HG03108 (cell line): ENCODE data around the gene TBX2.

Experiments used
- ATAC-seq: cut with Tn5 transposase; IDR thresholded peaks from one replicate; pipeline ENCODE4 v1.9.1; 2021; ENCODE audit warnings: moderate library complexity; ENCODE audit not compliant: unreplicated experiment

The TBX2 gene

DNA sequence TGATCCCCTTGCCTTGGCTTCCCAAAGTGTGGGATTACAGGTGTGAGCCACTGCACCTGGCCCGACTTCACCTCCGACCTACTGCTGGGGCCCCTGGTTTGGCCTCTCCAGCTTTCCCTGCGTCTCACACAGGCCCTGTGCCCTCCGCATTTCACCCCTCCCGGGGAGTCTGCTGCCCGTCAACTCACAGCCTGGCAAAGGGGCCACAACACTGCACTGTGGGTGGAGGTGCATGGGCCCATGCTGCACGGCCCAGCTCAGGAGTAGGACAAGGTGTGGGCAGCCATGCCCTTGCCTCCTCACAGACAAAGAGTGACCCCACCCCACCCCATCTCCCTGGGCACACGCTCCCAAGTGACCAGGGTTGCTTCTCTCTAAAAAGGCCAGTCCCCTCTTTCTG is 12.6 kb upstream of the TBX2 start:
- ATAC-seq, result no peak

DNA sequence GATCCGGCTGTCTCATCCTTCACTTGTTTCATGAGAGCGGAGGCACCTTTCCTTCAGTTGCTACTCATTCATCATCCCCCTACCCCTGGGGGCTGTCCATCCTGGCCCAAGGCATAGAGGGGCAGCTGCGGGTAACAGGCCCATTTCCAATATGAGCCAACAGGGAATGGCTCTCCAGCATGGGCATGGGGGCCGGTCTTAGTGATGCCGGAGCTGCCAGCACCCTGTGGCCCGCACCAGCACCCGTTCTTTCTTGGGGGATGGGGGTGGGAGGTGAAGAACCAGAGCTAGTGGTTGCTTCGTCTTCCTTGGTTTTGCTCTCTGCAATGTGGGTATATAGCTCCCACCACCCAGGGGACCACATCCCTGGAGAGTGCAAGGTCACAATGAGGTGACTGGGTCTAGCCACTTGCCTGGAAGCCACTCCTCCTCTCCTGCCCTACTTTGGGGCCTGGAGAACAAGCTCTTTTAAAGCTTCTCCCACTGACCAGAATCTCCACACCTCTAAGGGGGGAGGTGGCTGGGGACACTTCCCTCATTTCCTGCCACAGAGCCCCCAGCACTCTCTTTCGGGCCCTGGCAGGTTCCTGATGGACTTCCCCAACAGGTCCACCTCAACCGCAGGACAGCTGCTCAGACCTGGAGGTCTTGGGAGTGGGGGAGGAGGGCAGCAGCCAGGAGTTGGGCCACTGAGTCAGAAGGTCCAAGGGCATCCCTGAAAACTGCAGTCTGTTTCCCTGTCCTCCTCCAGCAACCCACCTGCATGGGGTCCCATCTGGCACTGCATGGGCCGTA is 11.9 kb upstream of the TBX2 start:
- ATAC-seq, result no peak

DNA sequence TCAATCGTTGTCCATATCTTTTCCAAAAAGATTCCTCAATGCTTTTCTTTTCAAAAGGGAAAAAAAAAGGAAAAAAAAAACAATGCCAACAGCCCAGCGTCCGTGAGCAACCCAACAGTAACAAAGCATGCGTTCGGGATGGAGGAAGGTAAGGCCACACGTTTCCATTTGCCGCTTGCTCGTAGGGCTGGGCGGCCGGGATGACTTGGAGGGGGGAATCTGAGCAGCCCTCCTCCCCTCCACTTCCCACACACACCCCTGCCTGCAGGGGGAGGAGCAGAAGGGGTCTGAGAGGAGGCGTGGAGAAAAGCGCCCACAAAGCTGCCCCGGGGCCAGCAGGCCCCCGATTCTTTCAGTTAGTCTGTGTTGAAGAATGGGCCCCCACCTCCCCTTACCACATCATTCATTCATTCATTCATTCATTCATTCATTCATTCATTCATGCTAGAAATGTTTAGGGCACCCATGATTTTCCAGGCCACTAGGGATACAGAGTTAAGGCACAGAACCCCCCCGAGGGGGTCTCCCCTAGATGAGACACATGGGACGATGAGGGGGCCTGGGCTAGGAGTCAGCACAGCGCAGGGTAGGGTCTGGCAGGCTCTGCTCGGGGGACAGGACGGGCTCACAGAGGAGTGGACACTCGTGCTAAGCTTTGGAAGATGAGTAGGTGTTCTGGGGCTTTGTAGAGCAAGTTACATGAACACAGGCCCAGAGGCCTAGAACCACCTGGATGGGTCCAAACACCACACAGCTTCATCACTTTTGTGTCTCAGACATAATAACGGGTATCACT is 10.9 kb upstream of the TBX2 start:
- no peak for ATAC-seq

DNA sequence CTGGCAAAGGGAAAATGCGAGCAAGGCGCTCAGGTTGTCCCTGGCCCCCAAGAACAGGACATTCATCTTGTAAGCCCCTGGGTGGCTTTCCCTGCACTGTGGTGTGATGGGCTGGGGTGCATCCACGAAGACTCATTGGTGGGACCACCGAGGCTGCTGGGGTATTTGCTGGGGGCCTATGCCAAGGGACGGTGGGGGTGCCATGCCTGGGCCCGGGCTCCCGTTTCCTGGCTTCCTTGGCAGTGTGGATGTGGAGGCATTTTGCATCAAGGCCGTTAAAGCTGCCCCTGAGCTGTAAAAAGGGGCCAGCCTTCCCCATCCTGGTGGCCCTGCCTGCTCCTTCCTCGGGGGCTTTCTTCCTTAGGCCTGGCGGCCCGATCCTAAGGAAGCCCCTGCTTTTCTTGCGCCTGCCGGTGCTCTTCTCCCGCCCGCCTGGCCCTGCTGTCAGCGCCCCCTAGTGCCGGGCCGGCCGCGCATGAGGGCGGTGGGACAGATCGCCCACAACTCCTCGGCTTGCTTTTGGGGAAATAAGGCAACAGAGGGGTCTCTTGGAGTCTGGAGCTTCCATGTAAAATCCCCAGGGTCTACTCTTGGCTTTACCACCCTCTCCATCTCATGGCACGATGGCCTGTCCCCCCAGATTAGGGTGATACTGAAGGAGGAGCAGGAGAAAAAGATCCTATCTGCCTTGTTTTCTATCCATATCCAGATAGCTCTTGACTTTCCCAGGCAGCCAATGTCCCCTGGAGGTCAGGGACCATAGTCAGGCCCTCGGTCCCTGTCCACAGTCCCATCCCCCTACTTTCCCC is 9.8 kb upstream of the TBX2 start:
- ATAC-seq, result no peak

DNA sequence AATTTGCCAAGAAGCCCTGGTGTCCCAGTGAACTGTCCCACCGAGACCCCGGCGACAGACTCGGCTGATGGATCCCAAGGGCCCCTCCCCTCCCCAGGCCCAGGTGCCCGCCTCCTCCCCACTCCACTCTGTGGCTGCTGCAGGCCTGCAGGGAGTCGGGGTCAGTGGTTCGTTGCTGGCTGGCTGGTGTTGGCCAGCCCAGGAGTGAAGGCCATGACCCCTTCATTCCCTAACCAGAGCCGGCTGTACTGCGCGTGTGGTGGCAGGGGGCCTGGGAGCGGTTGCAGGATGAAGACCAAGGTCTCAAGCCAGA is 9.2 kb upstream of the TBX2 start:
- ATAC-seq, result no peak

DNA sequence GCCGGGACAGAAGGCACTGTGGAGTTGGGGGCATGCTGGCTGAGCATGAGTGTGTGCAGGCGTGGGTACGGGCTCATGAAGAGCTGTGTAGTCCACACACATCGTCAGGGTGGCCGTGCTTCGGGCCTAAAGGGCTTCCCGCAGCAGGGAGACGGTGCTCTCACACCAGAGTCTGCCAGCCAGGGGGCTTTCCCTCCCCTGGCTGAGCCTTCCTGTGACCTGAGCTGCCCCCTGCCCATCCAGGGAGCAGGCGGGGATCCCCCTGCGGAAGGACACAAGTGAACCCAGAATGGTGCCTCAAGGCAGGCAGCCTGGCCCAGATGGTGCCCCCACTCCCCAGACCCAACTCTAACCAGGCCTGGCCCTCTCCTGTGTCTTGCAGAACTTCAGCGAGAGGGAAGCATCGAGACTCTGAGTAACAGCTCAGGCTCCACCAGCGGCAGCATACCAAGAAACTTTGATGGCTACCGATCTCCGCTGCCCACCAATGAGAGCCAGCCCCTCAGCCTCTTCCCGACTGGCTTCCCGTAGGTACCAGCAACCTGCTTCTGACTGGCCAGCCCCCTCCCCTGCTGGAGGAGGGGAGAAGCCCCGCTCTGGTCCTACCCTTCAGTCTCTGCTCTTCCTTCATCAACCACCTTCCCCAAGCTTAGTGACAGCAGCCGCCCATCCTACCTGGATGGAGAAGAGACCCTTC is 7.9 kb upstream of the TBX2 start:
- ATAC-seq, result no peak

DNA sequence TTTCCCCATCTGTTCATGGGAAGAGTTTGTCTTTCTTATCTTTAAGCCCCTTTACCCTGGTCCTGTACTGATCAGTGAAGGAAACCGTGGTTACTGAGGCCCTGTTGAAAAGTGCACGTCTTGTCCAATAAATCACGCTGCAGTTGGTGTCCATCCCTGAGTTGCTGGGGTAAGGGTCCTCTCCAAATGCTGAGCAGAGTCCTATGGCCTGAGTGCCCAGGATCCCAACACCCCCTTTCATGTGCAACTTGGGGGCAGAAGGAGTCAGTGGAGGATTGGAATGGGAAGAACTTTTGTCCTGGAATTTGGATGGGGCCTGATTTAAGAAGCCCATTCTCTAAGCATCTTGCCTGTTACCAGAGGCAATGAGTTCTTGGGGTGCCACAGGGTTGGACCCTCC is 7.0 kb upstream of the TBX2 start:
- no peak for ATAC-seq

DNA sequence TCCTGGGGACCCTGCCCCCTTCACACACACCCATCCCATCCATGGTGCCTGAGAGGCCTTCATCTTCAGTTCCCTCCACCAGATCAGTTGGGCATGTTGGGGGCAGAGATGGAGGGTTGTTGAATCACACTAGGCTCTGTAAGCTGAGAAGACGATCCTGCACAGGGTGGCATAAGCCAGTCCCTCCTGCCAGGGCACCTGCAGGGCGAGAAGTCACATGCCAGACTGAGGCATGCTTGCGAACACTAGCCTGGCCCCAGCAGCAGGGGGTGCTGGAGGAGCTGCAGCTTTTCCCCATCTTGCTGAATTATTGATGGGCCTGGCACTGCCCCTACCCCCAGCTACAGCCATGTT is 6.1 kb upstream of the TBX2 start:
- no peak for ATAC-seq

DNA sequence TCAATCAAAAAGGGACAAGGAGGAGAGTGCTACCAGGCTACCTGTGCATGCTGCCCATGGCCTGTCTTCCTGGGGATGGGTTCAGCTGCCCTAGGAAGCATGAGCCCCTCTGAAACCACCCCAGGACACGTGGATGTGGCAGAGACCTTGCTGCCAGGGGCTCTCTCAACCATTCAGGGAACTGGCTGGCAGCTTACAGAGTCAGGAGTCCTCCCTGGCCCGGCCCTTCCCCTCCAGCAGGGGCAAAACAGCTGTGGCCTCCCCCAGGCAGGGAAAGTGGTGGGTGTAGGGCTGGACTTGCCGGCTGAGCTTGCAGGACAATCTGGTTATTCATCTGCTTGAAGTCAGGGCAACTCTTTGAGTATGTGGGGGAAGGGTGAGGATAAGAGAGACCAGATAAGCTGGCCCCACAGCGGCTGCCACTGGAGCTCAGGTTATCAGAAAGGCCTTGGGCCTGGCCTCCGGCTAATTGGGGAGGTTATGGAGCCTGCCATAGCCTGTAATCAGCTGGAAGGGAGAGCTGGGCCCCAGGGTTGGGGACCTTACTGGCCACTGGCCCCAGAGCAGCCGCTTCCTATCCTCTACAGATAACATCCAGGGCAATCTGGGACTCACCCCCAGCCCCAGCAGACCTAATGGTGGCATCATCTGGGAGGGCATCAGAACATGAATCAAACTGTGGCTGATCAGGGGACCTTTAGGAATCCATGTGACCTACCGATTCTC is 5.6 kb upstream of the TBX2 start:
- ATAC-seq, result no peak

DNA sequence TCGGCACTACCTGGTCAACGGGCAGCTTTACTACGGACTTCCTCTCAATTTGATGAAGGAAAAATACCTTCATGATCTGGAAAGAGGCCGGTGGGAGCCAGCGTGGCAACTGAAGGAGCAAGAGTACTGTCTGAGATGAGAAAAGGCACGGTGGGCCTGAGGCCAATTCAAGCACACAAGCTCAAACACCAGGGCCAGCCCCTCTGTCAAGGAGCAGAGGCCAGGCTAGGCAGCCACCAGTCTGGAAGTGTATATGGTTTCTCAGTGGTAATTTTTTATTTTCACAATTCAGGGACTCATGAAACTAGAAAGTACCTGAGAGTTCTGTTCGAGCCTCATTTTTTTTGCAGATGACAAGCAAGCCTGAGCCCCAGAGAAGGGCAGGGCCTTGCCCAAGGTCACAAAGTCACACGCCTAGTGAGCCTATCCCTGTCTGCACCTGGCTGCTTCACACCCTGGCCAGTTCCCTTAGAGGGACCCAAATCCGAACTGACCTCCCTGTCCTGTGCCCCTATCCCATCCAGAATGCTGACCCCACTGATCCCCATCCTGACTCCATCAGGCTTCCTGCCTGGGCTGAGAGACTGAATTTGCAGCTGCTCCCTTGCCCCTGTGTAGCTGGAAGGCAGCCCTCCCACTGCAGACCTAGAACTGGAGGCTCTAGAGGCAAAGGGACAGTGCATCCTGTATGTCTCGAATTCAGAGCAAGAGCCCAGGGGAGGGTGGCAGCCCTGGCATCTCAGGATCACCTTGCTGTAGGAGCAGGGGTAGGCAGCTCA is 4.8 kb upstream of the TBX2 start:
- no peak for ATAC-seq

DNA sequence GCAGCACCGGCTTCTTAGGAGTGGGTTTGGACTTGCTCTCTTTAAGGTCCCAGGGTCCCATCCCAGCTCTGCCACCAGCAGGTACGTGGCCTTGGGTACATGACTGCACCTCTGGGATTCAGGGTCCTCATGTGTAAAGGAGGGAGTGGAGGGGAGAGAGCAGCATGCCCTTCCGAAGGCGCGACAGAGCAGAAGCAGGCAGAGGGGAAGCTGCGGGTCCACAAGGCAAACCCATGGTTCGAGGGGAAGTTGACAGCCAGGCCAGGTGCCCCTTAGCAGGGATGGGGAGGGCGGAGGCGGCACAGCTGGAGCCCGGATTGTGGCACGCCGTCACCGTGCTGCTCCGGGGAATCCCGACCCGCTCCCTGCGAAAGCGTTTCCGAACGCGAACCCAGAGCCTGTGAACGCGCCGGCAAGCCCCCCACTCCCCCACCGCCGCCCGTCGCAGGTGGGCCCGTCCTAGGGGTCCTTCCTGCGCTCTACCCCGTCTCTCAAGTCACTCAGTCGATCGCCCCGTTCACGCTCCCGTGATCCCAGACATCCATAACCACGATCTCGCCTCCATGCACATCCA is 4.1 kb upstream of the TBX2 start:
- ATAC-seq, result no peak

DNA sequence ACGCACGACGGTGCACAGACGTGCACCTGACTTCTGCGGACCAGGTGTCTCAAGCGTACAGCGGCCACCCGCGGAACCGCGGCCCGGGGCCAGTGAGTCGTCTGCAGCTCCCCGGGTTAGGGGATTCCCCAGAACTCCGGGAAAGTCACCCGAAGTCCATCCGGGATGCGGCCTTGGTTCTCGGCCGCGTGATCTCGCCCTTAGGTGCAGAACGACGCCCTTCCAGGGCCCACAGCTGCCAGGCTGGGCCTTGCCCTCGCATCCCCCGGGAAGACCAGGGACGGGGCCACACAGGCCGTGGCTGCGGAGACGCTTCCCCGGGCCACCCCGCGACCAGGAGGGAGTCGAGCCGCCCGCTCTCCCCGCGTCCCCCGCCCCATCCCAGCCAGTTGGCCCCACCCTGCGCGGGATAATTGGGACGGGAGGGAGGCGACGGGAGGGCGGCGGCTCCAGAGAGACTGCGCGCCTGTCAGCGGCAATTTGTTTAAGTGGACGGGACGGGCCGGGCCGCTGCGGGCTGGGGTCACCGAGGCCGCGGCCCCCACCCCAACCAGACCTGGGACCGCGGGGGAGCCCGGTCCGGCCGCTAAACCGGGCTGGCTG is 3.6 kb upstream of the TBX2 start:
- ATAC-seq, result no peak

DNA sequence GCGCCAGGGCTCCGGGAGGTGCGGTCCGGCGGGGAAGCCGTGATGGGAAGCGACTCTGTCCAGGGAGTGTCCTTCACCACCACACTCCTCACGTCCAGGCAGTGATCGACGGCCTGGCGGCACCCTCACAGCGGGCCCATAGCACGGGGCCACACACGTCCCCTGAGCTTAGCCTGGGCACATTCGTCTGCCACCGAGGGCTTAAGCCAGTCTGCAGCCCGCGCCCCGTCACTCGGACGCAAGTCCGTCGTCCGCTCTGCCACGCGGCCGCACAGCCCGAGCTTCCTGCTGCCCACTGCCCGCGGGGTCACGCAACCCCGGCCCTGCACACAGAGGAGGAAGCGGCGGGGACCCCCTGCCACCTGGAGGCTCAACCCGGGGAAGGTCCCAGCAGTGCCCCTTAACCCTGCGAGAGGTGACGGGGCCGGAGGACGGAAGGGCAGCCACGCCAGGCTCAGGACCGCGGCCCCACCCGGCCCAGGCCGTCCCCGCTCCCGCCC is 3.0 kb upstream of the TBX2 start:
- ATAC-seq, result no peak

DNA sequence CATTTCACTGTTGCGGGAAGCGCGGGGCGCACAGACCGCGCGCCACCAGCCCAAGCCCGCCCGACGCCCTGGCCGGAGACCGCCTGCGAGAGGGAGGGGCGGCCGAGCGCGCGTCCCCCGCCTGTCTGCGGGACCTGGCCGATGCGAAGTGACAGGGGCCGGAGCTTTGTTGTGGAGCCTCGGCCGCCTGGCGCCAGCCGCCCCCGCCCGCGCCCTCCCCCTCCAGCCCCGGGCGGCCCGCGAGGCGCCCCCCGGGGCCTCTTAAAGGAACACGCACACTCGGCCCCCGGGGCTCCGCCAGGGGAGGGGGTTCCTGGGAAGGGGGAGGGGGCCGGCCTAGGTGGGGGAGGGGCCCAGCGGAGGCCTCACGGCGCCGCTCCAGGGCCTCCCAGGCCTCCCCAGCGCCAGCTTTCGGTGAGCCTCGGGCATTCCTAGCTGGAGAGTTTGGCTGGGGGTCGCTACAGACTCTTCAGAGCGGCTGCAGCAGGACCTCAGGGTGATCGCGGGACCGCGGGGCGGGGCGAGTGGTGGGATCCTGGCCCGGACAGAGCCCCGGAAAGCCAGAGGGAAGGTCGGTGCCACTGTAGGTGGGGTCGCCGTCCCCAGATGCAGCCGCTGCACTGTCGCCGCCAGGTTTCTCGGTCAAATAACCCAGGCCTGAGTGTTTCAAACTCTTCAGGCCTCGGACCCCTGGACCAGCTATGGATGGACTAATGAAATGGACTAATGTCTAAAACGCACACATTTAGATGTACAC is 2.4 kb upstream of the TBX2 start:
- no peak for ATAC-seq

DNA sequence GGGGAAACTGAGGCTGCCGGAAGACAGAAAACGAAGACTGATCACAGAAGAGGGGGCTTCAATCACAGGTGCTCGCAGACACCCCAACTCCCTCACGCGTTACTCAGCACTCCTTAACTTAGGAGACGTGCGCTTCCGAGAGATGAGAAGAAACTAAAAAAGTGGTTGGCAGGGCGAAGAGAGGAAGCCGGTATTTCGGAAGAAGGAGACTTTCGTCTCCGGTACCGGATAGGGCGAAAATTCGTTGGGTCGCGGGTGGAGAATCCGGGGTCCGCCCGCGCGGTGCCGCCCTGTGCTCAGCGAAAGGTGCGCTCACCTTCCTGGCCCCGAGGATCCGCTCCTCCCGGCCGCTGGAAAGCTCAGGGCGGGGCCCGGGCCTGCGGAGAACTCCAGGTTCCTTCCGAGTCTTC is 917 bp upstream of the TBX2 start:
- no peak for ATAC-seq

DNA sequence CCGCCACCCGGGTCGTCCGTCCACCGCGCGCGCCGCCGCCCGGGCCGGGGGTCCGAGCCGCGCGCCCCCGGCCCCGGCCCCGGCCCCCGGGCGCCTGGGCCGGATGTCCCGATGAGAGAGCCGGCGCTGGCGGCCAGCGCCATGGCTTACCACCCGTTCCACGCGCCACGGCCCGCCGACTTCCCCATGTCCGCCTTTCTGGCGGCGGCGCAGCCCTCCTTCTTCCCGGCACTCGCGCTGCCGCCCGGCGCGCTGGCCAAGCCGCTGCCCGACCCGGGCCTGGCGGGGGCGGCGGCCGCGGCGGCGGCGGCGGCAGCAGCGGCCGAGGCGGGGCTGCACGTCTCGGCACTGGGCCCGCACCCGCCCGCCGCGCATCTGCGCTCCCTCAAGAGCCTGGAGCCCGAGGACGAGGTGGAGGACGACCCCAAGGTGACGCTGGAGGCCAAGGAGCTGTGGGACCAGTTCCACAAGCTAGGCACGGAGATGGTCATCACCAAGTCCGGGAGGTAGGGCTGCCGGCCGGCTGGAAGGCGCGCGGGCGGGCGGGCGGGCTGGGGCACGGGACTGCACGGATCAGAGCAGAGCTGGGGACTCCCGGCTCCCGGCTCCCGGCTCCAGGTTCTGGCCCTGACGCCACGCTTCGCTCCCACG is 548 bp downstream of the TBX2 start:
- no peak for ATAC-seq

DNA sequence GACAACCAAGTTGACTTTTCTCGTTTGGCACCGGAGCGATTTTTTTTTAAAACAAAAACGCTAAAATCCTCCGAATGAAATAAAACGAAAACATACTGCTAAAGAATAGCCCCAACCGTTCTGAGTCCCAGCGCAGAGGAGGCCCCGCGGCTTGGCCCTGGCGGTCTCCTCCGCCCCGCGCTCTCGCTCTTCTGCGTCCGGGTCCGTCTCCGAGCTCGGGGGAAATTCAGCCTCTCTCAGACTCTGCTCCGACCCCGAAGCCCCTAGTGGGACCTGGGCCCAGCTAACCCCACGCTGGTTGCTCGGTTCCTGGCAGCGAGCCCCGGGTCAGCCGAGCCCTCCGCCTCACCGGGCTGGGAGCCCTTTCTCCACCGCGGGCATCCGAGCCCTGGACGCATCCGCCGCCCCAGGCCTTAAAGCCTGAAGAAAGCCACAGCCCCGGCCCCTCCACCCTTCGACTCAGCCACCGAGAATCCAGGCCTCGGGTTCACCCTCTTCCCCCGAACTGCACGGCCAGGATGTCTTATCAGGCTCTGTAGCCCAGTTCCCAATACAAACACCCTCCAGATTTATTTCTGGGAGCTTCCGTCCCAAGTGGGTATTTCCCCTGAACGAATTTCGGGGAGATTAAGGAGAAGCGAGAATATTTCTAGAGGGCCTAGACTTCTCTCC is 1.2 kb downstream of the TBX2 start:
- ATAC-seq, result no peak
